Right lobe of liver (tissue), 4 donors: ENCODE data around the gene GAS2L2.

Experiments
- CTCF ChIP-seq, 4 donors: fragments of 200-600 bp in 3 of 4; fragments of 450-650 bp in 1 of 4; IDR thresholded peaks; one replicate each; pipeline versions ENCODE4 v1.5.1 to v1.8.0; 2016 to 2022; ENCODE audit warnings: antibody characterized with exemption in 4 of 4, mild to moderate bottlenecking in 2 of 4
- POLR2A ChIP-seq: fragments of 450-650 bp; IDR thresholded peaks from one replicate; pipeline ENCODE4 v1.6.1; 2017; ENCODE audit warnings: antibody characterized with exemption, mild to moderate bottlenecking
- donor health status: DM: no; HTN: no; CAD: no.
- donor health status: DM: no; HTN: no; CAD: no.
- donor health status: DM: no; HTN: yes; CAD: no.

DNA sequence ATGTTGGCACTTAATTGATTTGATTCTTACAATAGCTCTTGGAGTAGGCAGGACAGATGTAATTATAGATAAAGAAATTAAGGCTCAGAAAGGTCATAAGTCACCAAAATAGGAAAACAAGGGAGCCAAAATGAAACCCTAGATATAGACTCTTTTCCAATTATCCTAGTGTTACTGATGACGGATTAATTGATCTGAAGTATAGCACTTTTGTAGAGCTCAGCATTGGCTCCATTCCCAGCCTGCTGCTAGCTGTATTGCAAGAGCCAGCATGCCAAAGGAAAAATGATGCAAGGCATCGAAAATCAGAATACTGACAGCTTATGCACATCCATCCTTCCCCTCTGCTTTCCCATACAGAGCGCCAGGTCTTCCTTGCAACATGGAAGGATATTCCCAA, 43.2 kb downstream of the GAS2L2 start:
- TF ChIP-seq CTCF (IDR thresholded peaks at IDR 0.05): no peak
- TF ChIP-seq POLR2A: no peak
